Stimulated activated naive CD8-positive, alpha-beta T cell treated with anti-CD3 and anti-CD28 coated beads, Interleukin-15, Interleukin-2, amounts not matched to agents 100 ng/mL and 50 ng/mL, for 24 hours (primary cell): Measurements from ENCODE around the gene DKK3.

Source experiments
- H3K27ac Mint-ChIP-seq: one replicate; pipeline ENCODE4 v1.8.0; 2021; ENCODE audit warnings: mild to moderate bottlenecking, mixed read lengths
- H3K27me3 Mint-ChIP-seq: one replicate; pipeline ENCODE4 v1.8.0; 2021; ENCODE audit warnings: mixed read lengths
- H3K36me3 Mint-ChIP-seq: one replicate; pipeline ENCODE4 v1.8.0; 2021; ENCODE audit warnings: low read depth, mixed read lengths
- H3K4me1 Mint-ChIP-seq: one replicate; pipeline ENCODE4 v1.8.0; 2021; ENCODE audit warnings: low read depth, mixed read lengths
- H3K4me3 Mint-ChIP-seq: one replicate; pipeline ENCODE4 v1.8.0; 2021; ENCODE audit warnings: mild to moderate bottlenecking, mixed read lengths
- H3K9me3 Mint-ChIP-seq: one replicate; pipeline ENCODE4 v1.8.0; 2021; ENCODE audit warnings: mixed read lengths

The DKK3 gene

GRCh38 chr11:11973866-11974265 is 34.6 kb downstream of the DKK3 start:
- Mint-ChIP-seq H3K9me3 (no peaks in the 10 kb centered on the region), H3K27ac (no peak overlapping the region), H3K27me3 (no peaks in the 10 kb centered on the region), H3K36me3 (no peaks in the 10 kb centered on the region), H3K4me3 (no peak overlapping the region), H3K4me1 (no peaks in the 10 kb centered on the region)

- Mint-ChIP-seq H3K9me3 (no peaks in the 10 kb centered on the region), H3K27me3 (no peaks in the 10 kb centered on the region), H3K27ac (no peak overlapping the region), H3K36me3 (no peaks in the 10 kb centered on the region), H3K4me3 (no peak overlapping the region), H3K4me1 (no peaks in the 10 kb centered on the region)
Observed at GRCh38 chr11:11973361-11973800, 35.0 kb downstream of the DKK3 start.

DNA sequence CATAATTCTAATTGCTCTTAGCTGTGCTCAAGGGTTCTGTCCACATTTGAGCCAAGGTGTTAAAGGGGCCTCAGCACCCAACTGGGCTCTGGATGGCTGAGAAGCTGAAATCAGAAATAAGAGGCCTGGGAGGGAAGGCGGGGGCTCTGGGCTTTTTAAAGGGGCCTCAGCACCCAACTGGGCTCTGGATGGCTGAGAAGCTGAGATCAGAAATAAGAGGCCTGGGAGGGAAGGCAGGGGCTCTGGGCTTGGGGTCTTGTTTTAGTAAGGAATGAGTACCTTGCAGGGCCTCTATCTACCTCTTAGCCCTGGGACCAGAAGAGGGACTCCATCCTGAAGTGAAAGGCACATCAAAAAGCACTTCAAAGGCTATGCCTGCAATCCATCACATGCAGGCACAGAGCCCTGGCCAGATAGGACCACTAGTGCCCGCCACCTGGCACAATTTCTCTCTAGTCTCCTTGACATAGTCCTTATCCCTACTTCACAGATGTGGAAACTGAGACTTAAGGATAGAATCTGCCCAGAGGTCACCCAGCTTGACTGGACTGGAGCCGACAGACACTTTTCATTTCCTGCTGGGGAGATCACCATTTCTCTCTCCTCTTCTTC is 35.6 kb downstream of the DKK3 start:
- H3K36me3 Mint-ChIP-seq = no peaks in the 10 kb centered on the region
- no peaks in the 10 kb centered on the region for H3K27me3 Mint-ChIP-seq
- no peaks in the 10 kb centered on the region for H3K9me3 Mint-ChIP-seq
- H3K4me1 Mint-ChIP-seq = no peaks in the 10 kb centered on the region
- no peak overlapping the region for H3K4me3 Mint-ChIP-seq
- no peak overlapping the region for H3K27ac Mint-ChIP-seq

GRCh38 chr11:11971906-11972547 is 36.4 kb downstream of the DKK3 start:
- Mint-ChIP-seq H3K36me3 (no peaks in the 10 kb centered on the region), H3K9me3 (no peaks in the 10 kb centered on the region), H3K4me1 (no peaks in the 10 kb centered on the region), H3K27ac (no peak overlapping the region), H3K27me3 (no peaks in the 10 kb centered on the region), H3K4me3 (no peak overlapping the region)

DNA sequence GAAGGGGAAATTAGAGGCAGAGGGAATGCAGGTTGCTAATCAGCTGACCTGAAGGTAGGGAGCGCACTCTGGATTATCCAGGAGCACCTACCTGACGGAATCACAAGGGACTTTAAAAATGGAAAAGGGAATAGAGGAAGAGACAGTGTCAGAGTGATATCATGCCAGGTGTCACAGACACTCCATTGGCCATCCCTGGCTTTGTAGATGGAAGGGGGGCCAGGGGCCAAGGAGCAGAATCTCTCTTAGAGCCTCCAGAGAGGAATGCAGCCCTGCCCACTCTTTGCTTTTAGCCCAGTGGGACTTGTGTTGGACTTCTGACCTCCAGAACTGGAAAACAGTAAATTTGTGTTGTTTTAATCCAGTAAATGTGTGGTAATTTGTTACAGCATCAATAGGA is 37.9 kb downstream of the DKK3 start:
- Mint-ChIP-seq H3K27ac (no peak overlapping the region), H3K27me3 (no peaks in the 10 kb centered on the region), H3K36me3 (no peaks in the 10 kb centered on the region), H3K4me1 (no peaks in the 10 kb centered on the region), H3K9me3 (no peaks in the 10 kb centered on the region), H3K4me3 (no peak overlapping the region)

GRCh38 chr11:11969380-11970215 is 38.8 kb downstream of the DKK3 start:
- Mint-ChIP-seq H3K4me3 (no peak overlapping the region), H3K9me3 (no peaks in the 10 kb centered on the region), H3K36me3 (no peaks in the 10 kb centered on the region), H3K27me3 (no peaks in the 10 kb centered on the region), H3K27ac (no peak overlapping the region), H3K4me1 (no peaks in the 10 kb centered on the region)

- H3K27me3 Mint-ChIP-seq = no peaks in the 10 kb centered on the region
- no peaks in the 10 kb centered on the region for H3K9me3 Mint-ChIP-seq
- H3K36me3 Mint-ChIP-seq = no peaks in the 10 kb centered on the region
- H3K4me1 Mint-ChIP-seq = no peaks in the 10 kb centered on the region
- H3K4me3 Mint-ChIP-seq = no peak overlapping the region
- no peak overlapping the region for H3K27ac Mint-ChIP-seq
Observed at GRCh38 chr11:11968511-11969280, 39.7 kb downstream of the DKK3 start.

DNA sequence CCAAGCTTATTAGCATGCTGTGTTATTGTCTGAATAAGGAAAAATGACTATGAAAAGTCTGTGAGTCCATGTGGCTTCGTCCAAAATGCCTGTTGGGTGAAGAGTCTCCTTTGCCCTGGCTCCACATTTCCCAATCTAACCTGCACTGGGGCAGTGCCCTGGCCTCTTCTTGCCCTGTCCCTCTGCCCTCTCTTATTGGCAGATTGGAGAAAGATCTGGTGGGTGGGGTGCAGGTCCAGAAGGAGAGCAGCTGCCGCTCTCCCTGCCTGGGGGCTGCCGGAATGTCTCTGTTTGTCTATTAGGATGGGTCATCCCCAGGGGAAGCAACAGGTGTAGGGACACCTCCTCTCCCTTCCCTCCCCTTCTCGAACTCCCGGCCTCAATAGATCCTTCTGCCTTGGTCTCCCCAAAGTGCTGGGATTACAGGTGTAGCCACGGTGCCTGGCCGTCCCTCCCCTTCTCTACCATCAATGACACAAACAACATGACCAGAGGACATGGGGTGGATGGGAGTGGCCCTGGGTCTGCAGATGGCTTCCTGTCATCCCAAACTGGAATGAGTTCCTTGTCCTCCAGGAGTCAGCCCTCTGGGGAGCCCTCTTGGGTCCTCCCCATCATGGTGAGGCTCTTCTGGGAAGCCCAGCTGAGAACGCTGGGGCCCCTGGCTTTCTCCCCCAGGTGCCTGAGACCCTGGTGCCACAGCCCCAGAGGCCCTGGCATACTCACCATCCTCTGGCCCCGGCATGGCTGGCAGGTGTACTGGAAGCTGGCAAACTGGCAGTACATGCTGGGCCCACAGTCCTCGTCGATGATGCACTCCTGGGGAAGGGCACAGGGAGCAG is 40.5 kb downstream of the DKK3 start:
- H3K4me1 Mint-ChIP-seq = no peaks in the 10 kb centered on the region

GRCh38 chr11:11966826-11967668 is 41.4 kb downstream of the DKK3 start:
- Mint-ChIP-seq H3K4me1 (no peaks in the 10 kb centered on the region), H3K27me3 (no peaks in the 10 kb centered on the region), H3K36me3 (no peaks in the 10 kb centered on the region), H3K9me3 (no peaks in the 10 kb centered on the region), H3K27ac (no peak overlapping the region), H3K4me3 (no peak overlapping the region)

More for the DNA sequence above, 40.5 kb downstream of the DKK3 start:
- H3K27ac Mint-ChIP-seq = no peak overlapping the region
- no peak overlapping the region for H3K4me3 Mint-ChIP-seq
- no peaks in the 10 kb centered on the region for H3K36me3 Mint-ChIP-seq
- H3K9me3 Mint-ChIP-seq = no peaks in the 10 kb centered on the region
- no peaks in the 10 kb centered on the region for H3K27me3 Mint-ChIP-seq

DNA sequence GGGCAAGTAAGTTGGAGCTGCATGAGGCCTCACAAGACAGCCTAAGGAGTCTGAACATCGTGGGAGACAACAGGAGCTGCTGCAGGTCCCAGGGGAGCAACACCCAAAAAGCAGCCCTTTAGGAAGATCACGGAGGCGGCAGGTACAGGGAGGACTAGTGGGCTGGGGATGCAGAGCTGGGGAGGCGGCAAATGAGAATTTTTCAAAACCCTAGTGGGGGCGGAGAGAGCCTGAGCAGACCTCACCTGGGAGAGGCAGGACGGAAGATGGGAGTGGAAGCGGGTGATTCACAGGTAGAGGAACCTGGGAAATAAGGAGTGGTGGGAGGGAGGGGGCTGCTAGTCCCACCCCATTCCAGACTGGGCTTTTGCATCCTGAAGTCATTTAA is 42.1 kb downstream of the DKK3 start:
- Mint-ChIP-seq H3K36me3 (no peaks in the 10 kb centered on the region), H3K9me3 (no peaks in the 10 kb centered on the region)

DNA sequence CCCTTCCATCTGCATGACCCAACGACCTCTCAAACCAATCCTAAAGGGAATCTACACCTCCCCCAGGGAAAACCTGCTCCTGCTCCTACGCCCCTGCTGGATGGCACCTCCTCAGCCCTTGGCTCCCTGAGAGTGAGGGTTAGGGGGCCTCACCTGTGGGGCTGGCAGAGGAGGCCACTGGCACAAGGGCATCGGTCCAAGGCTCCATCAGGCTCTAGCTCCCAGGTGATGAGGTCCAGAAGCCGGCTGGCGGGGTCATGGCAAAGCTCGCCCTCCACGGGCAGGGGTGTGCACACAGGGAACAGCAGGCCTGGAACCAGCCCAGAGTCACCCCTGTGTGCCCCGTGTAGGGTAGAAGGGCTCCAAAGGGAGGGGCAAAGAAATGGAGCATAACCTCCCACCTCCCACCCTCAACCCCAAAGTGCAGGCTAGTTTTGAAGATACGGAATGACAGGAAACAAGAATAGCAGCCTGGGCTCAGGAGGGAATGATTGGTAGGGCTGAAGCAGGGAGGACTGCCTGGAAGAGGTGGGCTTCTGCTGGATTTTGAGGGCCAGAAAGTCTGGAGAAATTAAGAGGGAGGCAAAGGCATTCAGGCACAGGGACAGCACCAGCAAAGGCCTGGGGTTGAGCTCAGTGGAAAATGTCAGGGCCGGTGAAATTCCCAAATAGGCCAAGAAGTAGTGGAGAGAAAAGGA is 42.6 kb downstream of the DKK3 start:
- no peaks in the 10 kb centered on the region for H3K36me3 Mint-ChIP-seq
- H3K27ac Mint-ChIP-seq = no peak overlapping the region
- no peaks in the 10 kb centered on the region for H3K27me3 Mint-ChIP-seq
- H3K4me1 Mint-ChIP-seq = peaks cover 5% of the 10 kb centered on the region
- no peak overlapping the region for H3K4me3 Mint-ChIP-seq
- no peaks in the 10 kb centered on the region for H3K9me3 Mint-ChIP-seq

More for the DNA sequence above, 42.1 kb downstream of the DKK3 start:
- Mint-ChIP-seq H3K4me3 (no peak overlapping the region), H3K27ac (no peak overlapping the region), H3K4me1 (no peaks in the 10 kb centered on the region), H3K27me3 (no peaks in the 10 kb centered on the region)

- Mint-ChIP-seq H3K4me3 (no peak overlapping the region), H3K4me1 (peaks cover 11% of the 10 kb centered on the region), H3K27me3 (no peaks in the 10 kb centered on the region), H3K9me3 (no peaks in the 10 kb centered on the region), H3K27ac (no peak overlapping the region), H3K36me3 (no peaks in the 10 kb centered on the region)
Observed at GRCh38 chr11:11965192-11965591, 43.2 kb downstream of the DKK3 start.

GRCh38 chr11:11964774-11965150 is 43.7 kb downstream of the DKK3 start:
- Mint-ChIP-seq H3K9me3 (no peaks in the 10 kb centered on the region), H3K4me3 (no peak overlapping the region), H3K27me3 (no peaks in the 10 kb centered on the region), H3K4me1 (peaks cover 15% of the 10 kb centered on the region), H3K36me3 (no peaks in the 10 kb centered on the region), H3K27ac (no peak overlapping the region)
